GM23248 (cell line): ENCODE results near the gene ZNF606.

Source experiments
- EZH2 ChIP-seq: fragments of 200-600 bp; sonication (generic); IDR thresholded peaks from 2 replicates; pipeline ENCODE4 v1.6.1; 2018; ENCODE audit warnings: antibody characterized with exemption, mild to moderate bottlenecking; ENCODE audit not compliant: insufficient read depth, poor library complexity, severe bottlenecking
- EZH2phosphoT487 ChIP-seq: fragments of 200-600 bp; sonication (generic); IDR thresholded peaks from 2 replicates; pipeline ENCODE4 v1.6.1; 2018; ENCODE audit warnings: antibody characterized with exemption, moderate library complexity, mild to moderate bottlenecking, low read depth; ENCODE audit not compliant: insufficient read depth

DNA sequence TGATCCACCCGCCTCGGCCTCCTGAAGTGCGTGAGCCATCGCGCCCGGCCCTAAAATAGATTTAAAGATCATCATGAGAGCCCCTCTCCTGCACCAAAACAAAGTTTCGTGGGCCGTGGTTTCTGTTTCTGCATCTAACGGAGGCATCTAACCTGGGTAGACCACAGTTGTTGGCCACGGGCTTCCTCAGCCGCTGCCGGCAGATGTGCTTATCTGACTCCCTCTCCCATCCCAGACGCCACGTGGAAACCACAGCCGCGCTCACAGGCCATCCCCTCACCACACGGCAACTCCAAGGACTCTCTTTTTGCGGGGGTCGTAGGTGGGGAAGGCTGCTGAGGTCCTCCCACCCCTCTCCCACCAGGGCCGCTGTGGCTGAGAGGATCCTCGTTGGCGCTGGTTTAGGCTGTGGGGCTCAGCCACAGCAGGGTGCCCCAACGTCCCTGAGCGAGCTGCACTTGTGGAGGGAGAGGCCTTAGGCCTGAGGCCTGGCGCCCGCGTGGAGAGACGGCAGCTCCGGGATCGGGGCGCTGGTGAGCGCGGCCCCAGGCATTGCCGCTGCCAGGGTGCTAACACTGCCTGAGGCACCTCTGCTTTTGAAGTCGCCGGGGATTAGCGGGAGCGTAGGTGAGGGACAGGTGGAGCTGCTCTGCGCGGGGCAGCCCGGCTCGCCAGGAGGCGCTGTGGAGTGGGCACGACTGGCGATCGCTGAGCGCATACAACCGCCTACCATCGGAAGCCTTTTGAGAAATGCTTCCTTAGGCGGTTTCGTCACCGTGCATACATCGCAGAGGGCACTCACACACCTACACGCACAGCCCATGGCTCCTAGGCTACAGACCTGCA lies 40.1 kb upstream of the ZNF606 start:
- TF ChIP-seq EZH2phosphoT487 (no peak), EZH2 (no peak)
